Activated CD4-positive, alpha-beta T cell treated with anti-CD3 and anti-CD28 coated beads, Interleukin-2, amount 10 ng/mL, durations not matched to agents 7 days and 5 days (primary cell): ENCODE measurements around the gene MC3R. TPM values are rescaled to one million over a fixed set of nuclear protein-coding genes. Genes with fewer than 3 reads are reported as not detected.

Source experiments
- CTCF ChIA-PET: fragments of 350-600 bp; sonication (Branson Sonifier 250); formaldehyde crosslinking; loops from one replicate; lab custom pipeline; 2021; ENCODE audit warnings: antibody characterized with exemption; lab: Charles Lee
- POLR2A ChIA-PET: fragments of 350-600 bp; sonication (Branson Sonifier 250); formaldehyde crosslinking; loops from one replicate; lab custom pipeline; 2021; ENCODE audit warnings: antibody characterized with exemption; lab: Charles Lee
- DNase-seq: peaks from one replicate; pipeline ENCODE4 v3.0.0-alpha.2; 2020
- H3K27ac Mint-ChIP-seq: one replicate; pipeline ENCODE4 v1.8.0; 2021; ENCODE audit warnings: mild to moderate bottlenecking, moderate library complexity, mixed read lengths
- H3K27me3 Mint-ChIP-seq: one replicate; pipeline ENCODE4 v1.8.0; 2021; ENCODE audit warnings: mixed read lengths
- H3K36me3 Mint-ChIP-seq: one replicate; pipeline ENCODE4 v1.8.0; 2021; ENCODE audit warnings: low read depth, mixed read lengths
- H3K4me1 Mint-ChIP-seq: one replicate; pipeline ENCODE4 v1.8.0; 2021; ENCODE audit warnings: mixed read lengths
- H3K4me3 Mint-ChIP-seq: one replicate; pipeline ENCODE4 v1.8.0; 2021; ENCODE audit warnings: mild to moderate bottlenecking, moderate library complexity, mixed read lengths
- H3K9me3 Mint-ChIP-seq: one replicate; pipeline ENCODE4 v1.8.0; 2021; ENCODE audit warnings: mixed read lengths
- total RNA-seq, 2 experiments: library from RNA; stranded (reverse); gene quantifications; one replicate each; pipeline ENCODE4 v1.2.3, GENCODE V29; 2021

Gene MC3R
- total RNA-seq, 2 experiments from 2014 or later = not detected

DNA sequence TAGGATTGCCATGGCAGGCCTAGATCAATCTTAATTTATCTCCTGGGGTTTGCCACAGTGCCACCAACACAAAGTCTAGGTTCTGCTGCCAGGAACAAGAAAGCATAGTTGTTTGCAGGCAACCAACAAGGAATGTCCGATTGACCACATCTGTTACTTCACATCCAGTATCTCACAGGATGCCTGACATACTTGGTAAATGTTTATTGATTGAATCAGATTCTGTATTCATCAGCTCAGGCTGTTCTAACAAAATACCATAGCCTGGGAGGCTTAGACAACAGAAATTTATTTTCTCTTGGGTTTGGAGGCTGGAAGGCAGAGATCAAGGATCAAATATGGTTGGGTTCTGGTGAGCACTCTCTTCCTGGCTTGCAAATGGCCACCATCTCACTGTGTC is 26.3 kb upstream of the MC3R start:
- no peaks in the 10 kb centered on the region for H3K36me3 Mint-ChIP-seq
- peaks cover 2% of the 10 kb centered on the region for H3K27me3 Mint-ChIP-seq
- no peaks in the 10 kb centered on the region for H3K4me1 Mint-ChIP-seq
- H3K9me3 Mint-ChIP-seq = peaks cover 3% of the 10 kb centered on the region
- H3K4me3 Mint-ChIP-seq = no peak overlapping the region
- CTCF ChIA-PET = no interaction called here
- H3K27ac Mint-ChIP-seq = no peak overlapping the region
- POLR2A ChIA-PET = no interaction called here
- no peak for DNase-seq

DNA sequence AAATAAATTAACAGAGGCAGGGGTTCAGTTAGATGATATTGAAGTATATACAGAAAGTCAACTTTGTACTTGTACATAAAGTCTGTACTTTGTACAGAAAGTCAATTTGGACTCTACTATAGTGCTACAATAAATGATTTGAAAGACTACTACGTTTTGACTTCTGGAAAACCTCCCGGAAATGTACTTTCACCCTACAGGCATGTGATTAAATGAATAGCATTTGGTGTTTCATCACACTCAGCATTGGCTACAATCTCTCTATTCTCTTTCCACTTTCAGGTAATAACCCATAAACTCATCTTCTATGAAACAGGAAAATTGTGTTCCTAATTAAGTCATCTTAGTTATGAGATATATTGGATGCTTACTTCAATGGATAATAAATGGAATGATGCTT is 25.6 kb upstream of the MC3R start:
- POLR2A ChIA-PET = no interaction called here

DNA sequence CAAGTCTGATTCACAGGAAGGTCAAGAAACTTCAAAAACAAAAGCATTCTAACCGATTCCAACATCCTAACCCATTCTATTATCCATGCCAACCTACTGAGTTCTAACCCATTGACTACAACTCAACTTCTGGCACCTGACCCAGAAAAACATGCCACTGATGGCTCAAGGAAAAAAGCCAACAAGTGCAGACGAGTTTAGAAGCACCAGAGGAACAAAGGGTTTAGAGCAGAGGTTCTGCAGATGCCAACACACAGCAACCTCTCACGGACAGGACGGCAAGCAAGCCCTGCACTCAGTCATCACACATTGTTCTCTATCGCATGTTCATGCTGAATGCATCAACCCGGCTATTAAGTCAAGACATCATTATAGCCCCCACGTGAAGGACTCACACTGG is 25.2 kb upstream of the MC3R start:
- CTCF ChIA-PET = no interaction called here

More for the DNA sequence above, 25.6 kb upstream of the MC3R start:
- H3K27ac Mint-ChIP-seq = no peak overlapping the region
- DNase-seq = no peak
- H3K9me3 Mint-ChIP-seq = peaks cover 3% of the 10 kb centered on the region
- CTCF ChIA-PET = no interaction called here
- no peaks in the 10 kb centered on the region for H3K4me1 Mint-ChIP-seq
- no peak overlapping the region for H3K4me3 Mint-ChIP-seq
- no peaks in the 10 kb centered on the region for H3K36me3 Mint-ChIP-seq
- peaks cover 2% of the 10 kb centered on the region for H3K27me3 Mint-ChIP-seq

DNA sequence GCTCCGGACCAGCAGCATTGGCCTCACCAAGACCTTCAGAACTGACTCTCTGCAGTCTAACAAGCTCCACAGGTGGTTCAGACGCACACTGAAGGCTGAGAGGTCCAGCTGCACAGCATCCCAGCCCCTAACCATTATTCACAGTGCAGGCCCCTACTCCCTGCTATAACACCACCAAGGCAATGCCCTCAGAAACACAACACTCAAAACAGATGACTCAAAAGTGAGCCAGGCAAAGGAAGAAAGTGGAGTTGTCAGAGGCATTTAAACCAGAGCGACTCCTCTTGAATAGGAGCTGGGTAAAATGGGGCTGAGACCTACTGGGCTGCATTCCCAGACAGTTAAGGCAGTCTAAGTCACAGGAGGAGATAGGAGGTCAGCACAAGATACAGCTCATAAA is 20.5 kb upstream of the MC3R start:
- CTCF ChIA-PET = no interaction called here
- Mint-ChIP-seq H3K36me3 (no peaks in the 10 kb centered on the region), H3K4me3 (no peak overlapping the region), H3K9me3 (no peaks in the 10 kb centered on the region), H3K4me1 (no peaks in the 10 kb centered on the region), H3K27ac (no peak overlapping the region), H3K27me3 (peaks cover 2% of the 10 kb centered on the region)
- DNase-seq = no peak
- POLR2A ChIA-PET = no interaction called here

More for the DNA sequence above, 25.2 kb upstream of the MC3R start:
- no peak overlapping the region for H3K4me3 Mint-ChIP-seq
- peaks cover 2% of the 10 kb centered on the region for H3K27me3 Mint-ChIP-seq
- no peaks in the 10 kb centered on the region for H3K36me3 Mint-ChIP-seq
- DNase-seq = no peak
- H3K27ac Mint-ChIP-seq = no peak overlapping the region
- POLR2A ChIA-PET = no interaction called here
- peaks cover 3% of the 10 kb centered on the region for H3K9me3 Mint-ChIP-seq
- H3K4me1 Mint-ChIP-seq = no peaks in the 10 kb centered on the region

DNA sequence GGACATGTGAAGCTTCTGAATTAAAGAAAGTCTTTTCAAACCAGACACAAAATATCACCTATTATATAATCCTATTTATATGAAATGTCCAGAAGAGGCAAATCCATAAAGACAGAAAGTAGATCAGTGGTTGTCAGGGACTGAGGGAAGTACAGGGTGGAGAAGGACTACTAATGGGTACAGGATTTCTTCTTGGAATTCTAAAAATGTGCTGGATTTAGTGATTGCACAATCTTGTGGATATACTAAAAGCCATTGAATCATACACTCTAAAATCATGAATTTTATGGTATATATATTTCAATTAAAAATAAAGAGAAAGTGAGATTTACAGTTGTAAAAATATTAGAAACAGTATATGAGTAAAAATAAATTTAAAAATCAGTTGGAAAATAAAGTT is 18.7 kb upstream of the MC3R start:
- Mint-ChIP-seq H3K27me3 (peaks cover 2% of the 10 kb centered on the region), H3K27ac (no peak overlapping the region), H3K36me3 (no peaks in the 10 kb centered on the region), H3K9me3 (peaks cover 6% of the 10 kb centered on the region), H3K4me3 (no peak overlapping the region), H3K4me1 (no peaks in the 10 kb centered on the region)
- no peak for DNase-seq
- ChIA-PET POLR2A (no interaction called here), CTCF (no interaction called here)

DNA sequence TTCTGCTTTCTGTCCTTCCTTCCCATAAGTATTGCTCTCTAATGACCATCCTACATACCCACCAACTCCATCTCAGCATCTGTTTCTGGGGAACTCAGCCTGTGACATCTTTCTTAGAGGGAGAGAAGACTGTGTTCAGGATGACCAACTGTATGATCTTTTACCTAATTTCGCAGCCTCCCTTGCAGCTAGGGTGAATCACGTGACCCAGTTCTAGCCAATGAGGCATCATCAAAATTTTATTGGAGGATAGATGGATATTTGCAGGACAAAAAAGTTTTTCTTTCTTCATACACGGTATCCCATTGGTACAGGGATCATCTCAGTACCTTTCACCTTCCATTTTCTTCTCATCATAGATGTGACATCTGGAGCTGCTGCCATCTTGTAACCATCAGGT is 14.4 kb upstream of the MC3R start:
- Mint-ChIP-seq H3K4me1 (no peaks in the 10 kb centered on the region), H3K27ac (no peak overlapping the region), H3K27me3 (no peaks in the 10 kb centered on the region), H3K36me3 (no peaks in the 10 kb centered on the region), H3K9me3 (peaks cover 7% of the 10 kb centered on the region), H3K4me3 (no peak overlapping the region)
- CTCF ChIA-PET = no interaction called here
- POLR2A ChIA-PET = no interaction called here
- no peak for DNase-seq

DNA sequence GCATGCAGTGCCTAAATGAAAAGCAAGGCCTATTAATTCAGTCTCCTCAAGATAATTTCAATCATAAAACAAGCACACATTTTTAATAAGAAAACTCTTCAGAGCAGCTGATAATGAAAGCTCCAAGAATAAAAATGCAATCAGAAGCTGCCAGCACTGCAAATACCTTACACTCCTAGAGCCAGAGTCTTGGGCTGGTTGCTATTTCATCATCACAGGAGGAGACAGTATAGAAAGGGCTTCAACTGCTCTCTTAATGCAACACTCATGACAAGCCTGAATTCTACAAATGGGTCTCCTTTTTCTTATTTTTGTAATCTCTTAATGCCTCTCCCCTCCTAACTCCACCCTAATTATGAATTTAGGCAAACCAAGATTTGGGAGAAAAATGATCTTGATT is 11.2 kb upstream of the MC3R start:
- no peaks in the 10 kb centered on the region for H3K36me3 Mint-ChIP-seq
- no peaks in the 10 kb centered on the region for H3K27me3 Mint-ChIP-seq
- peaks cover 7% of the 10 kb centered on the region for H3K9me3 Mint-ChIP-seq
- ChIA-PET POLR2A (no interaction called here), CTCF (no interaction called here)
- DNase-seq = no peak
- H3K4me1 Mint-ChIP-seq = no peaks in the 10 kb centered on the region
- H3K27ac Mint-ChIP-seq = no peak overlapping the region
- no peak overlapping the region for H3K4me3 Mint-ChIP-seq

DNA sequence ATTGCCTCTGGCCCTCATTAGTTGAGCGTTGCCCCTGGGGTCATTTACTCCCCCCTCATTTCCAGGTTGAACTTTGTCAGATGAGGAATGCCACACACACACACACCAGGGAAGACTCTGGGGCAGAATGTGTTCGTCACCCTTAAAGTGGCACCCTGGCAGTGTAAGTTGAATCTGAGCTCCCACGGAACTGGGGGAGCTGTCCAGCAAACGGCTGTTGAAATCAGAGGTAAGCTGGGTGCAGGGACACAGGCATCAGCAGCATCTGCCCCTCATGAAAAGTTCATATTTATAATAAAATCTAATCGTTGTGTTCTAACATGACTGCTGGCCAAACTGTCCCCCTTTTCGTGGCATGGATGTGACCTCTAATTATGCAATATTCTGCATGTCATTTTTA is 4.3 kb upstream of the MC3R start:
- CTCF ChIA-PET = no interaction called here
- Mint-ChIP-seq H3K9me3 (no peaks in the 10 kb centered on the region), H3K27ac (no peak overlapping the region), H3K4me1 (no peaks in the 10 kb centered on the region), H3K36me3 (no peaks in the 10 kb centered on the region), H3K4me3 (no peak overlapping the region), H3K27me3 (peaks cover 12% of the 10 kb centered on the region)
- no peak for DNase-seq
- POLR2A ChIA-PET = no interaction called here

DNA sequence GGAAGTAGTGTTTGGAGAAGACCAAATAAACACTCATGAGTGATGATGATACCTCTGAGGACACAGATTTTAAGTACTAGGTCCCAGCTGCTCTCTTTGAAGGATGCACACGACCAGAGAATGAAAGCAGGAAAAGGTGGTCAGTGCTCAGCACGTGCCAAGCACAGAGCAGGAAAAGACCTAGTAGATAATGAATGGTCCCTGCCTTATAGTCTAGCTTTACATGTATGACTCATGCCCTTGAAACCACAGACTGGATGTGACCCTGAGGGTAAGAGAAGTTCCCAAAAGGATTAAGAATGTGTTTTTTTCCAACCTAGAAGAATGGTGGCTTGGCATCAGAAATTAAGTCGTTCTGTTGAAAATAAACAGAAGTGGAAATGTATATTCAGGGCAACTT is 2.8 kb upstream of the MC3R start:
- CTCF ChIA-PET = no interaction called here
- Mint-ChIP-seq H3K27me3 (peaks cover 15% of the 10 kb centered on the region), H3K27ac (no peak overlapping the region), H3K9me3 (no peaks in the 10 kb centered on the region), H3K4me3 (no peak overlapping the region), H3K4me1 (no peaks in the 10 kb centered on the region), H3K36me3 (no peaks in the 10 kb centered on the region)
- POLR2A ChIA-PET = no interaction called here
- DNase-seq = no peak

DNA sequence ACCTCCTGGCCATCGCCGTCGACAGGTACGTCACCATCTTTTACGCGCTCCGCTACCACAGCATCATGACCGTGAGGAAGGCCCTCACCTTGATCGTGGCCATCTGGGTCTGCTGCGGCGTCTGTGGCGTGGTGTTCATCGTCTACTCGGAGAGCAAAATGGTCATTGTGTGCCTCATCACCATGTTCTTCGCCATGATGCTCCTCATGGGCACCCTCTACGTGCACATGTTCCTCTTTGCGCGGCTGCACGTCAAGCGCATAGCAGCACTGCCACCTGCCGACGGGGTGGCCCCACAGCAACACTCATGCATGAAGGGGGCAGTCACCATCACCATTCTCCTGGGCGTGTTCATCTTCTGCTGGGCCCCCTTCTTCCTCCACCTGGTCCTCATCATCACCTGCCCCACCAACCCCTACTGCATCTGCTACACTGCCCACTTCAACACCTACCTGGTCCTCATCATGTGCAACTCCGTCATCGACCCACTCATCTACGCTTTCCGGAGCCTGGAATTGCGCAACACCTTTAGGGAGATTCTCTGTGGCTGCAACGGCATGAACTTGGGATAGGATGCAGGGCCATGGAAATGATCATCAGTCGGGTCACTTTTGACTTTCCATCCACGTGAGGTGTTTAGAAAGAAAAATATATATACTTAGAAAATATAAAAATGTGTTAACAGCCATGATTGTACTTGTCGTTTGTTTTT is 868 bp downstream of the MC3R start:
- Mint-ChIP-seq H3K27me3 (peaks cover 15% of the 10 kb centered on the region), H3K36me3 (no peaks in the 10 kb centered on the region), H3K9me3 (no peaks in the 10 kb centered on the region), H3K4me3 (no peak overlapping the region), H3K4me1 (no peaks in the 10 kb centered on the region), H3K27ac (no peak overlapping the region)
- POLR2A ChIA-PET = no interaction called here
- CTCF ChIA-PET = no interaction called here
- DNase-seq = peak; percentile 30

DNA sequence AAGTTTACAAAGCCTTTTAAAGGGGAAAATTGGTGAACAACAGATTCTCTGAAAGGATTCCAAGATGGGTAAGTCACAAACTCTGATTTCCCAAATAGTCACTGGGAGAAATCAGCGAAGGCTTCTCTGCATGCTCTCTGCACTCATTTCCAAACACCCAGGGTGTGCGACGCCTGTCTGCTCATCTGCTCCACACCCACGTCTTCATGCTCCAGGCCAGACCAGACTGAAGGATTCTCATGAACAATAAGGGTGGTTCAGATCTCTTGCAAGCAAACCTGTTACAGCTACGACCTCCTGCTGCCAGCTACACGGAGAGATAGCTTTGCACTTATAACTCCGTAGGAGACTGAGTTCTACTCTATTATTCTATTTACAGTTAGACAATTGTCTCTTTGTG is 1.4 kb downstream of the MC3R start:
- H3K4me1 Mint-ChIP-seq = no peaks in the 10 kb centered on the region
- no peak for DNase-seq
- H3K27me3 Mint-ChIP-seq = peaks cover 15% of the 10 kb centered on the region
- no peaks in the 10 kb centered on the region for H3K9me3 Mint-ChIP-seq
- CTCF ChIA-PET = no interaction called here
- H3K36me3 Mint-ChIP-seq = no peaks in the 10 kb centered on the region
- H3K4me3 Mint-ChIP-seq = no peak overlapping the region
- H3K27ac Mint-ChIP-seq = no peak overlapping the region
- POLR2A ChIA-PET = no interaction called here

DNA sequence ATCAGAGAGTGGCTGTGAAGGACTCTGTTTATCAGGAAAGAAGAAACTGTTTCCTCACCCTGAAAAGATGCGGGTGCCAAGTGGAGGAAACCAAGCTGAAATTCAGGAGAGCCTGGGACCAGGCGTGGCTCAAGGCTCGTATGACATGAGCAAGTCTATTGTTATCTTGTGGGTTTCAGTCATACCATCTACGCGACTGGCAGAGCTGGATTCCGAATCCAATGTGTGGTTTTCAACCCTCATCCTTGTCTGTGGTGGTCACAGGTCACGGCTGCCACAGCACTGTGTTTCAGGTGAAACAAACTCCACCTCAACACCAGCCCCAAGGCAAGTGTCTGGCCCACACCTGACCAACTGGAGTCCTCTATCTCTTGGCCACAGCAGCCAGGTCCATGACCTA is 9.1 kb downstream of the MC3R start:
- POLR2A ChIA-PET = no interaction called here
- CTCF ChIA-PET = no interaction called here
- no peak for DNase-seq
- no peak overlapping the region for H3K4me3 Mint-ChIP-seq
- H3K27me3 Mint-ChIP-seq = no peaks in the 10 kb centered on the region
- H3K36me3 Mint-ChIP-seq = no peaks in the 10 kb centered on the region
- H3K4me1 Mint-ChIP-seq = no peaks in the 10 kb centered on the region
- H3K27ac Mint-ChIP-seq = no peak overlapping the region
- no peaks in the 10 kb centered on the region for H3K9me3 Mint-ChIP-seq

DNA sequence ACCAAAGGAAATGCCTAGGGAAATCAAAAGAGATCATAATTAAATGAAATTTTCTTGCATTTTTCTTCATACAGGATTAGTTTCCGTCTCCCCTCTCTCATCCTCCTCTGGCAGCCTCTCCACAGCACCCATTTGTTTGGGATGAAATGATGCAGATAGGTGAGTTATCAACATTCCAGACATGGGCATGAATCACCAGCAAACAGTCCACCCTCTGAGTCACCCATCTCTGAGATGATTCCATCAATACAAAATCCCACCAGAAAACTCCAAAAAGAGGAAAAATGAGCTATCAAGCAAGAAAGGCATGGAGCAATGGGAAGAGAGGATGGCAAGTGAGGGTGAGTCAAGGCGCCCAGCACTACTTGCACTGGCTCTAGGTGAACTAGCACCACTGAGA is 11.4 kb downstream of the MC3R start:
- no peak overlapping the region for H3K27ac Mint-ChIP-seq
- no peak for DNase-seq
- H3K4me1 Mint-ChIP-seq = no peaks in the 10 kb centered on the region
- no peaks in the 10 kb centered on the region for H3K36me3 Mint-ChIP-seq
- no peaks in the 10 kb centered on the region for H3K9me3 Mint-ChIP-seq
- no peak overlapping the region for H3K4me3 Mint-ChIP-seq
- POLR2A ChIA-PET = no interaction called here
- CTCF ChIA-PET = no interaction called here
- H3K27me3 Mint-ChIP-seq = no peaks in the 10 kb centered on the region

DNA sequence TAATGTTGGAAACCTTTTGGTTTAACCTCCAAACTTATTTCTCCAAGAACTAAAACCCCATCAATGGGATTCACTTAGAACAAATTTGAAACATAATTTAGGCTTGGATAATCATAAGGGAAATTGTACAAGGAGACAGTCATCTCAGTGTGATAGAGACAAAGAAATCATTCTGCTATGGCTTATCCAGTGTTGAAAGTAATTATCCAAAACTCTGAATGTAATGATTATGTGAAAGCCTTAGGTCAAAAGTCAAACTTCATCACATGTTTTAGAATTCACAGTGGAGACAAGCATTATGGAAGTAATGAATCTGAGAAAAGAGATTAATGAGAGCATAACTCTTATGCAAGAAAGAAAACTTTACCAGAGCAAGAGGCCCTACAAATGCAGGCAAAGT is 20.0 kb downstream of the MC3R start:
- Mint-ChIP-seq H3K36me3 (no peaks in the 10 kb centered on the region), H3K9me3 (no peaks in the 10 kb centered on the region), H3K27me3 (no peaks in the 10 kb centered on the region), H3K4me1 (no peaks in the 10 kb centered on the region), H3K4me3 (no peak overlapping the region), H3K27ac (no peak overlapping the region)
- DNase-seq = no peak
- CTCF ChIA-PET = no interaction called here
- POLR2A ChIA-PET = no interaction called here
